Panc1 (cell line): Measurements from ENCODE around the gene PCNX1. TPM values are rescaled to one million over a fixed set of nuclear protein-coding genes. Genes with fewer than 3 reads are reported as not detected.

Source experiments
- ATAC-seq: fragments of 200-7000 bp; cut with Tn5 transposase; 2 replicates; pipeline ENCODE4 v1.9.1; 2020; ENCODE audit warnings: mild to moderate bottlenecking, moderate library complexity
- BruUV-seq: library from RNA; stranded (reverse); fragments of 400-500 nt; replicated peaks from 2 replicates; lab custom pipeline; 2021; lab: Mats Ljungman, UMichigan
- CTCF ChIA-PET: fragments of 300-600 bp; sonication (Branson Sonifier 250); formaldehyde crosslinking; loops from one replicate; lab custom pipeline; 2022; ENCODE audit warnings: antibody characterized with exemption; lab: Charles Lee
- POLR2A ChIA-PET: fragments of 300-600 bp; sonication (Branson Sonifier 250); formaldehyde crosslinking; loops from one replicate; lab custom pipeline; 2022; ENCODE audit warnings: antibody characterized with exemption; lab: Charles Lee
- DNase-seq: peaks from one replicate; pipeline ENCODE4 v3.0.0-alpha.2; 2010; ENCODE audit warnings: low read depth, low spot score
- H3K27ac ChIP-seq: 2 replicates; pipeline ENCODE4 v1.5.1; 2011; ENCODE audit warnings: mild to moderate bottlenecking, low read length, inconsistent platforms
- H3K27me3 ChIP-seq: fragments of 200-500 bp; sonication (Bioruptor generic); 2 replicates; pipeline ENCODE4 v1.6.0; 2014; ENCODE audit warnings: low read length, inconsistent platforms; ENCODE audit not compliant: control insufficient read depth, insufficient read depth
- H3K36me3 ChIP-seq: fragments of 200-500 bp; sonication (Bioruptor generic); 2 replicates; pipeline ENCODE4 v1.5.1; 2014; ENCODE audit warnings: inconsistent platforms, mild to moderate bottlenecking, low read length, moderate library complexity; ENCODE audit not compliant: control insufficient read depth, insufficient read depth
- H3K4me1 ChIP-seq: 2 replicates; pipeline ENCODE4 v1.5.1; 2011; ENCODE audit warnings: inconsistent platforms, mild to moderate bottlenecking, low read length, moderate library complexity; ENCODE audit not compliant: control insufficient read depth, insufficient read depth
- H3K4me3 ChIP-seq, 2 experiments: 2 replicates each; pipeline ENCODE4 v1.5.1; 2011 to 2012; ENCODE audit warnings: low read depth in 2 of 2, low read length in 2 of 2, mild to moderate bottlenecking in 2 of 2, inconsistent platforms in 1 of 2, moderate library complexity in 1 of 2
- H3K9me3 ChIP-seq: fragments of 200-500 bp; sonication (Bioruptor generic); 2 replicates; pipeline ENCODE4 v1.5.1; 2014; ENCODE audit warnings: low read depth, mild to moderate bottlenecking, inconsistent platforms, low read length, moderate library complexity; ENCODE audit not compliant: control insufficient read depth, insufficient read depth
- CTCF ChIP-seq: fragments of 450-650 bp; IDR thresholded peaks from 2 replicates; pipeline ENCODE4 v1.5.1; 2017; ENCODE audit warnings: mild to moderate bottlenecking
- POLR2AphosphoS5 ChIP-seq: IDR thresholded peaks from 2 replicates; pipeline ENCODE4 v1.6.1; 2012; ENCODE audit warnings: mild to moderate bottlenecking, low read depth, low read length, moderate library complexity
- REST ChIP-seq, 2 experiments: IDR thresholded peaks; 2 replicates each; pipeline ENCODE4 v1.6.1; 2011 to 2012; ENCODE audit warnings: low read depth in 2 of 2, control low read depth in 1 of 2, low read length in 1 of 2, mild to moderate bottlenecking in 1 of 2, moderate library complexity in 1 of 2; ENCODE audit not compliant: insufficient read depth in 1 of 2
- SIN3A ChIP-seq: IDR thresholded peaks from 2 replicates; pipeline ENCODE4 v1.6.1; 2012; ENCODE audit warnings: low read depth, mild to moderate bottlenecking, low read length, moderate library complexity, borderline replicate concordance; ENCODE audit not compliant: insufficient read depth
- TCF7L2 ChIP-seq: IDR thresholded peaks from 2 replicates; pipeline ENCODE4 v1.6.1; 2011; ENCODE audit warnings: mild to moderate bottlenecking, low read depth, low read length, inconsistent platforms
- in situ Hi-C: cut with HindIII; loops from 2 replicates; pipeline ENCODE4 v1.10.0; 2016; ENCODE audit warnings: low sequenced_read_pairs, low pct_unique_long_range_greater_than_20kb
- intact Hi-C: fragments of 100-400 bp; cut with micrococcal nuclease; formaldehyde crosslinking; loops from one replicate; pipeline ENCODE4 v1.10.0; 2022; ENCODE audit not compliant: unreplicated experiment
- total RNA-seq: library from RNA; stranded (reverse); gene quantifications from one replicate; pipeline ENCODE4 v1.2.1, GENCODE V29; 2021; ENCODE audit not compliant: unreplicated experiment

The PCNX1 gene
- total RNA-seq, 1 experiment from 2014 or later = 30.5 TPM

GRCh38 chr14:71130491-71131179, 223.4 kb downstream of the PCNX1 start:
- ChIA-PET POLR2A (no interaction called here), CTCF (no interaction called here)
- peak; percentile 68 for ATAC-seq
- in situ Hi-C loops (no loop called here), intact Hi-C loops (no loop called here)
- H3K4me3 ChIP-seq = peak overlapping the region in 1 of 2 experiments; percentile 26; a peak in 2 of 4 replicates
- no peak for DNase-seq
- no peaks in the 10 kb centered on the region for H3K27me3 ChIP-seq
- H3K9me3 ChIP-seq = no peaks in the 10 kb centered on the region
- TF ChIP-seq CTCF = no peak
- TF ChIP-seq REST (IDR thresholded peaks at IDR 0.05; ENCODE audit: insufficient read depth in 1 of 2, low read depth in 2 of 2, low read length in 1 of 2) = no peak
- TF ChIP-seq POLR2AphosphoS5 = no peak
- TF ChIP-seq SIN3A = no peak
- no peak for TF ChIP-seq TCF7L2
- no peaks in the 10 kb centered on the region for H3K4me1 ChIP-seq
- H3K27ac ChIP-seq = no peak overlapping the region
- H3K36me3 ChIP-seq = no peaks in the 10 kb centered on the region
- no TSS peak for BruUV-seq

GRCh38 chr14:71133296-71133695, 226.0 kb downstream of the PCNX1 start:
- BruUV-seq = no TSS peak
- intact Hi-C loops (no loop called here), in situ Hi-C loops (no loop called here)
- H3K9me3 ChIP-seq = no peaks in the 10 kb centered on the region
- H3K4me1 ChIP-seq = no peaks in the 10 kb centered on the region
- ChIA-PET POLR2A (no interaction called here), CTCF (no interaction called here)
- DNase-seq = no peak
- H3K27ac ChIP-seq = no peak overlapping the region
- TF ChIP-seq SIN3A = no peak
- TF ChIP-seq REST (IDR thresholded peaks at IDR 0.05; ENCODE audit: insufficient read depth in 1 of 2, low read depth in 2 of 2, low read length in 1 of 2) = no peak
- TF ChIP-seq POLR2AphosphoS5 = no peak
- TF ChIP-seq TCF7L2 = no peak
- no peak for TF ChIP-seq CTCF
- no peak overlapping the region for H3K4me3 ChIP-seq
- no peak for ATAC-seq
- no peaks in the 10 kb centered on the region for H3K27me3 ChIP-seq
- no peaks in the 10 kb centered on the region for H3K36me3 ChIP-seq
